Endothelial cell of umbilical vein (primary cell): ENCODE data around the gene APBA2. TPM values are rescaled to one million over a fixed set of nuclear protein-coding genes. Genes with fewer than 3 reads are reported as not detected.

Experiments used
- BruUV-seq: library from RNA; stranded (reverse); fragments of 400-500 nt; replicated peaks from 2 replicates; lab custom pipeline; 2021; lab: Mats Ljungman, UMichigan
- CTCF ChIA-PET: fragments of 300-600, 350-600 bp; sonication (Branson Sonifier 250); formaldehyde crosslinking; loops from one replicate; lab custom pipeline; 2021; ENCODE audit warnings: antibody characterized with exemption, inconsistent platforms; lab: Charles Lee
- POLR2A ChIA-PET: fragments of 300-600, 350-600 bp; sonication (Branson Sonifier 250); formaldehyde crosslinking; loops from one replicate; lab custom pipeline; 2021; ENCODE audit warnings: antibody characterized with exemption, inconsistent platforms; lab: Charles Lee
- DNase-seq: peaks from one replicate; pipeline ENCODE4 v3.0.0-alpha.2; 2011; ENCODE audit warnings: low read depth, low spot score
- FAIRE-seq: peaks from 2 replicates; lab custom pipeline; 2011; peaks lifted over from hg19 to GRCh38; lab: Jason Lieb, UNC
- H2AFZ ChIP-seq: 2 replicates; pipeline ENCODE4 v1.6.0; 2012; ENCODE audit warnings: low read depth, low read length, control low read depth, inconsistent platforms
- H3K27ac ChIP-seq: 2 replicates; pipeline ENCODE4 v1.5.1; 2011; ENCODE audit warnings: low read depth, mild to moderate bottlenecking, control low read depth, low read length, moderate library complexity; ENCODE audit not compliant: insufficient read depth
- H3K27me3 ChIP-seq, 2 experiments: 2 replicates each; pipeline versions ENCODE4 v1.6.0 to v1.6.1; 2011; ENCODE audit warnings: low read length in 2 of 2, mixed read lengths in 1 of 2; ENCODE audit not compliant: control insufficient read depth in 2 of 2, insufficient read depth in 2 of 2
- H3K36me3 ChIP-seq, 2 experiments: 2 replicates in 1 of 2; 3 replicates in 1 of 2; pipeline ENCODE4 v1.5.1; 2011; ENCODE audit warnings: low read length in 2 of 2, mild to moderate bottlenecking in 1 of 2, moderate library complexity in 1 of 2; ENCODE audit not compliant: control insufficient read depth in 2 of 2, insufficient read depth in 2 of 2; ENCODE audit errors: extremely low read depth in 1 of 2
- H3K4me1 ChIP-seq: 3 replicates; pipeline ENCODE4 v1.5.1; 2011; ENCODE audit warnings: mild to moderate bottlenecking, low read length; ENCODE audit not compliant: control insufficient read depth, insufficient read depth; ENCODE audit errors: extremely low read depth
- H3K4me2 ChIP-seq: 2 replicates; pipeline ENCODE4 v1.6.1; 2011; ENCODE audit warnings: low read length, control low read depth, mixed read lengths; ENCODE audit not compliant: insufficient read depth
- H3K4me3 ChIP-seq, 3 experiments: fragments of 200-600 bp in 1 of 3; sonication (generic), shearing (Covaris generic) in 1 of 3; replicated peaks in 1 of 3; 2 replicates each; pipeline ENCODE4 v1.5.1; 2011 to 2016; ENCODE audit warnings: control low read depth in 3 of 3, low read length in 3 of 3, mild to moderate bottlenecking in 2 of 3, inconsistent platforms in 1 of 3, low read depth in 1 of 3, moderate library complexity in 1 of 3; ENCODE audit not compliant: insufficient read depth in 1 of 3
- H3K79me2 ChIP-seq: 2 replicates; pipeline ENCODE4 v1.6.0; 2012; ENCODE audit warnings: low read length, inconsistent platforms; ENCODE audit not compliant: control insufficient read depth, insufficient read depth
- H3K9ac ChIP-seq: replicated peaks from 2 replicates; pipeline ENCODE3; 2011; ENCODE audit warnings: low read length, control low read depth; ENCODE audit not compliant: insufficient read depth; ENCODE audit errors: extremely low read depth
- H3K9me1 ChIP-seq: replicated peaks from 3 replicates; pipeline ENCODE4 v1.6.0; 2011; ENCODE audit warnings: mild to moderate bottlenecking, low read length; ENCODE audit not compliant: control insufficient read depth, insufficient read depth; ENCODE audit errors: extremely low read depth
- H3K9me3 ChIP-seq: replicated peaks from 2 replicates; pipeline ENCODE4 v1.5.1; 2012; ENCODE audit warnings: low read length, inconsistent platforms; ENCODE audit not compliant: control insufficient read depth, insufficient read depth
- H4K20me1 ChIP-seq: replicated peaks from 2 replicates; pipeline ENCODE3; 2011; ENCODE audit warnings: mild to moderate bottlenecking, low read length; ENCODE audit not compliant: control insufficient read depth, insufficient read depth; ENCODE audit errors: extremely low read depth
- CTCF ChIP-seq, 2 donors: IDR thresholded peaks; 1 replicate in 1 of 2; 2 replicates in 1 of 2; pipeline ENCODE4 v1.5.1; 2011; ENCODE audit warnings: low read length in 2 of 2, mild to moderate bottlenecking in 2 of 2, moderate library complexity in 2 of 2, control low read depth in 1 of 2, inconsistent platforms in 1 of 2, low read depth in 1 of 2; ENCODE audit not compliant: insufficient read depth in 1 of 2; ENCODE audit errors: extremely low read depth in 1 of 2
- EZH2 ChIP-seq: IDR thresholded peaks from 2 replicates; pipeline ENCODE4 v1.6.1; 2012; ENCODE audit warnings: borderline replicate concordance, low read depth, mild to moderate bottlenecking, moderate library complexity, low read length, inconsistent platforms; ENCODE audit not compliant: severe bottlenecking
- FOS ChIP-seq: IDR thresholded peaks from 2 replicates; pipeline ENCODE4 v1.6.1; 2011; ENCODE audit warnings: mild to moderate bottlenecking, low read length, moderate library complexity, borderline replicate concordance; ENCODE audit not compliant: insufficient read depth
- GATA2 ChIP-seq: IDR thresholded peaks from 2 replicates; pipeline ENCODE4 v1.7.0; 2011; ENCODE audit warnings: low read depth, mild to moderate bottlenecking, moderate library complexity, mixed read lengths, low read length; ENCODE audit not compliant: insufficient read length, insufficient read depth
- JUN ChIP-seq: IDR thresholded peaks from 2 replicates; pipeline ENCODE4 v1.6.1; 2011; ENCODE audit warnings: borderline replicate concordance, low read depth; ENCODE audit not compliant: insufficient read length, insufficient read depth
- MAX ChIP-seq: IDR thresholded peaks from 2 replicates; pipeline ENCODE4 v1.6.1; 2011; ENCODE audit not compliant: insufficient read depth, insufficient read length
- MYC ChIP-seq: IDR thresholded peaks from one replicate; pipeline ENCODE4 v1.6.1; 2011; ENCODE audit warnings: mild to moderate bottlenecking, low read depth, low read length
- POLR2A ChIP-seq: IDR thresholded peaks from 2 replicates; pipeline ENCODE4 v1.6.1; 2012; ENCODE audit warnings: low read depth, mild to moderate bottlenecking, control low read depth, low read length
- POLR2AphosphoS5 ChIP-seq: IDR thresholded peaks from 2 replicates; pipeline ENCODE4 v1.6.1; 2012; ENCODE audit warnings: low read depth, mild to moderate bottlenecking, control low read depth, low read length, moderate library complexity; ENCODE audit not compliant: insufficient read depth
- dilution Hi-C: fragments of 300-500 bp; cut with MboI; formaldehyde crosslinking; loops from one replicate; pipeline ENCODE4 v1.15.0; 2019; ENCODE audit warnings: low sequenced_read_pairs; ENCODE audit not compliant: extremely low pct_ligation_motif_present
- intact Hi-C: fragments of 100-400 bp; cut with micrococcal nuclease; formaldehyde crosslinking; loops from one replicate; pipeline ENCODE4 v1.10.0; 2022
- polyA plus RNA-seq, 4 experiments: library from polyadenylated mRNA; depleted of rRNA in 3 of 4; stranded (reverse) in 3 of 4; unstranded in 1 of 4; fragments of >200 nt; gene quantifications; 2 replicates each; pipeline versions ENCODE4 v1.2.1 to v1.2.3, GENCODE V29; 2011 to 2012; ENCODE audit warnings: missing spikeins in 1 of 4
- total RNA-seq: library from RNA; stranded (reverse); gene quantifications from 2 replicates; pipeline ENCODE4 v1.2.3, GENCODE V29; 2021

APBA2 gene
- total and polyA plus RNA-seq, 2 donors (not counting 3 experiments of a cell fraction or from before 2014, with no cell fraction given): 5.7 to 11.1 TPM

GRCh38 chr15:29138260-29138659, 252.5 kb downstream of the APBA2 start:
- POLR2A ChIA-PET: no interaction called here
- Histone ChIP-seq H2AFZ (no peak overlapping the region), H3K4me2 (no peak overlapping the region), H4K20me1 (no peaks in the 10 kb centered on the region), H3K27me3 (peaks cover 0 to 3% of the 10 kb centered on the region in 2 experiments), H3K79me2 (no peaks in the 10 kb centered on the region), H3K27ac (no peak overlapping the region), H3K9ac (no peak overlapping the region), H3K4me1 (no peaks in the 10 kb centered on the region), H3K9me3 (no peaks in the 10 kb centered on the region), H3K36me3 (no peaks in the 10 kb centered on the region), H3K4me3 (no peak overlapping the region), H3K9me1 (no peaks in the 10 kb centered on the region)
- no TSS peak for BruUV-seq
- FAIRE-seq (no peak), DNase-seq (no peak)
- intact Hi-C loops (no loop called here), dilution Hi-C loops (no loop called here)
- TF ChIP-seq GATA2 (no peak), MYC (no peak)
- CTCF ChIA-PET: interaction anchor here (1.3 kb wide), 1 partner anchor 36 kb away, joined by 4 read pairs; no protein-coding TSS in a partner anchor

GRCh38 chr15:29139072-29139471, 253.3 kb downstream of the APBA2 start:
- intact Hi-C loops: no loop called here
- TF ChIP-seq JUN: no peak
- TF ChIP-seq EZH2: no peak
- no peak for TF ChIP-seq POLR2AphosphoS5
- no peak for TF ChIP-seq FOS
- TF ChIP-seq GATA2: no peak
- TF ChIP-seq MYC: no peak
- no peak for TF ChIP-seq POLR2A
- TF ChIP-seq MAX: no peak
- no peak for TF ChIP-seq CTCF (IDR thresholded peaks at IDR 0.05; ENCODE audit: extremely low read depth in 1 of 2, insufficient read depth in 1 of 2, low read depth in 1 of 2, low read length in 2 of 2)

More at GRCh38 chr15:29139072-29139471, 253.3 kb downstream of the APBA2 start:
- no peak overlapping the region for H3K9ac ChIP-seq
- ChIA-PET CTCF (interaction anchor here (1.1 to 1.9 kb wide), 13 partner anchors 9 to 936 kb away, joined by 3 to 28 read pairs (median 3); no protein-coding TSS in a partner anchor), POLR2A (no interaction called here)
- H2AFZ ChIP-seq: no peak overlapping the region
- peaks cover 0 to 3% of the 10 kb centered on the region in 2 experiments for H3K27me3 ChIP-seq
- no peak overlapping the region for H3K27ac ChIP-seq
- H3K79me2 ChIP-seq: no peaks in the 10 kb centered on the region
- no peaks in the 10 kb centered on the region for H4K20me1 ChIP-seq
- no peaks in the 10 kb centered on the region for H3K9me1 ChIP-seq
- H3K9me3 ChIP-seq: no peaks in the 10 kb centered on the region
- BruUV-seq: no TSS peak
- H3K4me2 ChIP-seq: no peak overlapping the region
- no peaks in the 10 kb centered on the region for H3K36me3 ChIP-seq
- H3K4me1 ChIP-seq: no peaks in the 10 kb centered on the region
- no peak for FAIRE-seq
- dilution Hi-C loops: no loop called here
- H3K4me3 ChIP-seq: no peak overlapping the region
- no peak for DNase-seq
